Endothelial cell of hepatic sinusoid (primary cell): ENCODE data around the gene TUT4.

Experiments used
- in situ Hi-C: cut with HindIII; loops from 2 replicates; pipeline ENCODE4 v1.10.0; 2017; ENCODE audit warnings: low sequenced_read_pairs

TUT4 gene

DNA sequence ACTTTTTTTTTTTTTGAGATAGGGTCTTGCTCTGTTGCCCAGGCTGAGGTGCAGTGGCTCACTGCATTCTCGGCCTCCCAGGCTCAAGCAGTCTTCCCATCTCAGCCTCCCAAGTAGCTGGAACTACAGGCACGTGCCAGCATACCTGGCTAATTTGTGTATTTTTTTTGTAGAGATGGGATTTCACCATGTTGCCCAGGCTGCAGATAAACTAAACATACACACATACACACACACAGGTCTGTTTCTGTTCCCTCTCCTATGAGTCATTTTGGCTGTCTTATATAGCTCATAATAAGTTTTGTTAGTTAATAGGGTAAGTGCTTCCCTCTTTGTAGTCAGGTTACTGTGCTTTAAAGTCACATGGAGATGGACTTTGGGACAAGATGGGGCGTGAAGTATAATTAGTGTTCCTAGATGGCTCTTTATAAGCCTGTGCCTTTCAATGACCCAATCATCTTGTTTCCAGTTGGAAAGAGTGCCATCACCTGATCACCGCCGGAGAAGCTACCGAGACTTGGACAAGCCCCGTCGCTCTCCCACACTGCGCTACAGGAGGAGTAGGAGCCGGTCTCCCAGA lies 139.4 kb downstream of the TUT4 start:
- in situ Hi-C loops = no loop called here

DNA sequence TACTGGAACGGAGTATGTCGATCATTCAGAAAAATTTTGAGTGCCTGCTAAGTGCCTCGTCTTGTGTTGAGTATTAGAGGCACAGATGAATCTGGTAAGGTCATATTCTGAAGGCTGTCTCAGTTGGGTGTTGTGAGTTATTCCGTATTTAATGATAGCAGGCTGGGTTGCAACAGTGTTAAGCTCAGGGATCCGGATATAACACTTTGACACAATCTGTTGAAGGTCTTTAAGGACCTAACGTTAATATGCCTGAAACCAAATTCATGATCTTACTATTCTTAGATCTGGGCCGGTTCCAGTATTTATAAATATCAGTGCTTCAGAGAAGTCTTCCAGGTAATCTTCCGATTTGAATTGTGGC lies 147.9 kb downstream of the TUT4 start:
- in situ Hi-C loops = no loop called here

DNA sequence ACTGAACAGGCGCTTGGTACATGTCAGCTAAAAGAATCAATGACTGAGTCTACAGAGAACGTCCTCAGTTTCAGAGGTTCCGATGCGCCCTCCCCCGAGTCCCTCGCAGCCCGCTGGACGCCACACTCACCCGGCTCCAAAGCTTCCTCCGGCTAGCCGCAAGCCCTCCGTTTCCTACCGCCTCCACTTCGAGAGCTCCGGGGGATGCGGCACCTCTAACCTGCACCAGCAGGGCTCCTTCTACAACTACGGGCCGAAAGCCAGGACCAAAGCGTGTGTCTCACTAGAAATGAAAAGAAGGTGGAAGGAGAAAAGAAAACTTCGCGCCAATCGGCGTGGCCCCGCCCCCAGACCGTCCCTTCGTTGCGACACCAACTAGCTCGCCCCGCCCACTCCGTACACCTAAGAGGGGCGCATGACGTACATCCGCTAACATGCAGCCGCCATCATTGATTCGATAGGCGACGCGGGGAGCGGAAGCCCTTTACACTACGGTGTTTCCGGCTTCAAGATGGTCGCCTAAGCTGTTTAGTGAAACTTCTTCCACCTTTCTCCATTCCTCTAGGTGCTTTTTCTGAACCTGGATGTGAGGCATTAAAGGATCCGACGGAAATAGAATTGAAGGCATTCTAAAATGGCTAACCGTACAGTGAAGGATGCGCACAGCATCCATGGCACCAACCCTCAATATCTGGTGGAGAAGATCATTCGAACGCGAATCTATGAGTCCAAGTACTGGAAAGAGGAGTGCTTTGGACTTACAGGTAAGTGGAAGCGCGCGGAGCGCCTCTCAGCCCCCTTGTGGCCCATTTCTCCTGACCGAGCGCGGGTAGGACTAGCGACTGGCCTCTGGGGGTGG lies 148.5 kb downstream of the TUT4 start, which contains the start of the genes ORC1 and PRPF38A:
ORC1 (minus strand) TSS at position 308 of the 859 bp plus-strand sequence. CDS start 2,200 bp downstream, outside the sequence.
PRPF38A (plus strand) TSS at position 487 of the 859 bp plus-strand sequence; CDS start at position 635, 148 bp downstream.
- in situ Hi-C loops = no loop called here

DNA sequence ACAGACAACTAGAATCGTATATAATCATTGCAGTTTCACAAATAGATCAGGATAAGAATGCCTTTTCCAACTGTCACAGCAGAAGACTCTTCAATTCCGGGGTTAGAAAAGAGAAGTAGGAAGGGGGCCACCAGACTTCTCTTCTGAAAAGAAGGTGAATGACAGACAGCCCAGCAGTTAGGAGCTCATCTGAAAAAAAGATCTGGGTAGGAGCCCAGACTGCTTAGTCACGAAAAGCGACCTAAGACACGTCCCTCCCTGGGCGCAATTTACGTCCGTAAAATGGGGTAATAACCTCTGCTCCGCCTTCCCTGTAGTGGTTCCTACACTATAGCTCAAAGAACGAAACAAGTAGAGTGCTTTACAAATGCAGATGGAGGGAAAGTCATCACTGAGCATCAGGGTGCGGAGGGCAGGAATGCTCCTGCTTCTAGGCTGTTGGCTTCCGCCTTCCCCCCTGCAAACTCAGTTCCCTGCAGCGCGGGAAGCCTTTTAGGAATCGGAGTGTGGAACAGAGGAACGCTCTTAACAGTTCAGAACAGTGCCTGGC lies 149.3 kb downstream of the TUT4 start:
- in situ Hi-C loops = no loop called here

DNA sequence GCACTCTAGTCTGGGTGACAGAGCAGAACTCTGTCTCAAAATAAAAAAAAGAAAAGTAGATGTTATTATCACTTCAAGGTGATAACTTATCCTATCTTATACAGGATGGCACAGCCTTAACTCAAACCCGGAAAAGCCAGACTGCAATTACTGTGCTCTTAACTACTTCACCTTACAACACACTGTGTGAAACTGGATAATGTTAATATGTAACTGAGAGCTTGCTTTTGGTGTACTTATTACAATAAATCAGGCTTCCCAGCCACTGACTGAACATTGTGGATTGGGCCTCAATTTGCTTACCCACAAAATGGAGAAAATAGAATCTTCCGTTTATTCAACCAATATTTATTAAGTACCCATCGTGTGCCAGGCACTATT lies 150.0 kb downstream of the TUT4 start:
- in situ Hi-C loops = no loop called here

DNA sequence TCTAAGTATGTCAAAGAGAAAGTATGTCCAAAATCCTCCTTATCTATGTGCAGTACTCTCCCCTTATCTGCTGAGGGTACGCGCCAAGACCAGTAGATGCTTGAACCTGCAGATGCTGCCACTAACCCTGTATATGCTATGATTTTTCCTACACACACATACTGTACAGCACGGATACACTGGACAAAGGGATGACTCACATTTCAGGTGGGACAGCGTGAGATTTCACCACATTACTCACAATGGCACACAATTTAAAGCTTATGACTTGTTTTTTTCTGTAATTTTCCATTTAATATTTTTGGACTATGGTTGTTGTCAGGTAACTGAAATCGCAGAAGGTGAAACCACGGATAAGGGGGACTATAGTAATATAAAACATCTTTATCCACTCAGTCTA lies 152.8 kb downstream of the TUT4 start:
- in situ Hi-C loops = no loop called here

DNA sequence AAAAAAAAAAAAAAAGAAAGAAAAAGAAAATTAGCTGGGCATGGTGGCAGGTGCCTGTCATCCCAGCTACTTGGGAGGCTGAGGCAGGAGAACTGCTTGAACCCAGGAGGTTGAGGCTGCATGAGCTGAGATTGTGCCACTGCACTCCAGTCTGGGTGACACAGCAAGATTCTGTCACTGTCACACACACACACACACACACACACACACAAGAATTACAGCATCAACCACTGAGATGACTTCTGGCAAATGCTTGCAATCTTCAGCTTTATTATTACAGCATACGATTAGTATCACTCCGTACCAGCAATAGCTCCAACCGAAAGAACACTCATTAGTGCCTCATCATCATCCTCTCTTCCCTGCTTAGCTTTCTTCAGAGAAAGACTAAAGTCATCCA lies 153.3 kb downstream of the TUT4 start:
- in situ Hi-C loops = no loop called here

DNA sequence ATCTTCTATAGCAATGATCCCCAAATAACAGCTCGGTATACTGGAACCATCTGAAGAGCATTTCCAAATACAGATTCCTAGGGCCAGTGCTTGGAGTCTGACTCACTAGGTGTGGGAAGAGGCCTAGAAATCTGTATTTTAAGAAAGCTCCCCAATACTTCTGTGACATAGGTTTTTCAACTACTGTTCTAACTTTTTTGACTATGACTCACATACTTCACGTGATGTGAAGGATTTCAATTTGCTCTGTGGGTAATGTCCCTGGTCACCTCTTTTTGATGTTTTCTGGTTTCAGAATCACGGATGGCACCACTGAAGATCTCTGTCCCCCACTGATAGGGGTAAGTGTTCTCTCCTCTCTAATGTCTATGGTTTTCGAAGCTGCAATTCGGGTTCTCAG lies 159.7 kb downstream of the TUT4 start:
- in situ Hi-C loops = no loop called here

DNA sequence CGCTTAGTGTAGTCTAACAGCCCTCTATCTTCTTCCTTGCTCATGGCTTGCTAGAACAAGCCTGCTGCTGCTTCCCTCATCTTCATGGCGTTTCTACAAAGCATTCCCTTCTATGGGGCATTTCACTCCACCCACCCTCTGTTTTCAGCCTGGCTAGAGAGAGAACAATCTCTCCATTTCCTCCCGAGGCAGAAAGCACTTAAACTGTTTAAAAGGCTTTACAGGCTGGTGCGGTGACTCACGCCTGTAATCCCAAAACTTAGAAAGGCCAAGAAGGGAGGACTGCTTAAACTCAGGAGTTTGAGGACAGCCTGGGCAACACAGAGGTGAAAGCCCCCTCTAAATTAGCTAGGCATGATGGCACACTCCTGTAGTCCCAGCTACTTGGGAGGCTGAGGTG lies 166.4 kb downstream of the TUT4 start:
- in situ Hi-C loops = no loop called here

DNA sequence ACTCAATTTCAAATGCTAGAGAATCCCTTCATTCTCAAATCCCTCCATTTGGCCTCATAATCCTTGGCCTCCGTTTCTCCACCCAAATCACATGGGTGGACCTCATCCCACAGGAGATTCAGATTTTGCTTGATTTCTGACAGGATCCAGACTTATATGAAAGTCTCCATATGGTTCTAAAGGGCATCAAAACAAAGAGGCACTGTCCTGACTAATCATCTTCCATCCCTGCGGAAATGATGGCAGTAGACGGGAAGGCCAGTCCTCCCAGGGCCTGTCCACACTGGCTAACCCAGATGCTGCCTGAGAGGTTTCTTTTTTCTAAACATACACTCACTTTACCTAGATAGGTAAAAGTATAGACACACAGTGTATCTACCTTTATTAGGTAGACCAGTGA lies 167.5 kb downstream of the TUT4 start:
- in situ Hi-C loops = no loop called here
